Stimulated activated CD8-positive, alpha-beta memory T cell treated with anti-CD3 and anti-CD28 coated beads, Interleukin-7, amount 100 ng/mL, for 24 hours (primary cell): ENCODE measurements around the gene KRT28.
"Not testable (repeated sequence)": the region's sequence is repeated elsewhere in the genome, so short reads cannot be mapped to it uniquely, and the experiment has no call there.

ENCODE experiments used
- DNase-seq: peaks from one replicate; pipeline ENCODE4 v3.0.0-alpha.2; 2020; ENCODE audit warnings: low read depth

The KRT28 gene

GRCh38 chr17:40779181-40779909, 20.4 kb downstream of the KRT28 start:
- no peak for DNase-seq

GRCh38 chr17:40778461-40778860, 21.3 kb downstream of the KRT28 start:
- DNase-seq = no peak

- DNase-seq = no peak
Measured at GRCh38 chr17:40777971-40778370, 21.8 kb downstream of the KRT28 start.

GRCh38 chr17:40777459-40777858, 22.3 kb downstream of the KRT28 start:
- DNase-seq = no peak

- no peak for DNase-seq
Measured at GRCh38 chr17:40775945-40776344, 23.8 kb downstream of the KRT28 start.

GRCh38 chr17:40772101-40772500, 27.7 kb downstream of the KRT28 start, which contains the start of gene KRT26:
KRT26 (minus strand) TSS chr17:40772201; CDS start chr17:40772113, 88 bp downstream.
- no peak for DNase-seq

GRCh38 chr17:40765657-40766056, 34.1 kb downstream of the KRT28 start:
- no peak for DNase-seq

- DNase-seq = no peak
Measured at GRCh38 chr17:40763752-40764151, 36.0 kb downstream of the KRT28 start.

- DNase-seq = no peak
Measured at GRCh38 chr17:40760105-40761016, 39.4 kb downstream of the KRT28 start.

- no peak for DNase-seq
Measured at GRCh38 chr17:40755231-40755630, 44.5 kb downstream of the KRT28 start, which contains the start of gene KRT25. KRT25 (minus strand) TSS chr17:40755331; CDS start chr17:40755271, 60 bp downstream.

GRCh38 chr17:40753804-40754203, 46.0 kb downstream of the KRT28 start:
- DNase-seq = no peak

- no peak for DNase-seq
Measured at GRCh38 chr17:40751065-40751464, 48.7 kb downstream of the KRT28 start.

GRCh38 chr17:40750391-40750790, 49.4 kb downstream of the KRT28 start:
- no peak for DNase-seq

- not testable (repeated sequence) for DNase-seq
Measured at GRCh38 chr17:40748666-40749065, 51.1 kb downstream of the KRT28 start.
